Activated T-cell treated with anti-CD3 and anti-CD28 coated beads, Interleukin-2, amount 50 U/mL, for 24 hours (primary cell): ENCODE data around the gene PSTPIP1.

Experiments
- DNase-seq: peaks from one replicate; pipeline ENCODE4 v3.0.0-alpha.2; 2020
- H3K27ac Mint-ChIP-seq: 2 replicates; pipeline ENCODE4 v1.8.0; 2020; ENCODE audit warnings: mild to moderate bottlenecking, mixed read lengths
- H3K27me3 Mint-ChIP-seq: 2 replicates; pipeline ENCODE4 v1.8.0; 2020; ENCODE audit warnings: mixed read lengths
- H3K36me3 Mint-ChIP-seq: 2 replicates; pipeline ENCODE4 v1.8.0; 2020; ENCODE audit warnings: low read depth, mixed read lengths
- H3K4me1 Mint-ChIP-seq: 2 replicates; pipeline ENCODE4 v1.8.0; 2020; ENCODE audit warnings: low read depth, mixed read lengths
- H3K4me3 Mint-ChIP-seq: 2 replicates; pipeline ENCODE4 v1.8.0; 2020; ENCODE audit warnings: mild to moderate bottlenecking, moderate library complexity, mixed read lengths
- H3K9me3 Mint-ChIP-seq: 2 replicates; pipeline ENCODE4 v1.8.0; 2020; ENCODE audit warnings: mixed read lengths

The PSTPIP1 gene

GRCh38 chr15:77032052-77032646, 37.2 kb downstream of the PSTPIP1 start:
- peak; percentile 30 for DNase-seq
- Mint-ChIP-seq H3K9me3 (no peaks in the 10 kb centered on the region), H3K4me1 (peaks cover 4% of the 10 kb centered on the region), H3K27me3 (no peaks in the 10 kb centered on the region), H3K36me3 (peaks cover 89% of the 10 kb centered on the region), H3K27ac (peak overlapping the region; percentile 69), H3K4me3 (no peak overlapping the region)

GRCh38 chr15:77032647-77033416, 37.9 kb downstream of the PSTPIP1 start:
- Mint-ChIP-seq H3K36me3 (peaks cover 89% of the 10 kb centered on the region), H3K4me3 (no peak overlapping the region), H3K4me1 (peaks cover 2% of the 10 kb centered on the region), H3K27me3 (no peaks in the 10 kb centered on the region), H3K9me3 (no peaks in the 10 kb centered on the region), H3K27ac (peak overlapping the region; percentile 86)
- DNase-seq: no peak

- Mint-ChIP-seq H3K4me3 (no peak overlapping the region), H3K9me3 (peaks cover 1% of the 10 kb centered on the region), H3K4me1 (peaks cover 3% of the 10 kb centered on the region), H3K27me3 (no peaks in the 10 kb centered on the region), H3K36me3 (peaks cover 88% of the 10 kb centered on the region), H3K27ac (peak overlapping the region; percentile 86)
- DNase-seq: peak; percentile 29
Measured at GRCh38 chr15:77033417-77033728, 38.4 kb downstream of the PSTPIP1 start.

- no peak overlapping the region for H3K4me3 Mint-ChIP-seq
- DNase-seq: peak; percentile 30
- peak overlapping the region; percentile 86 for H3K27ac Mint-ChIP-seq
- no peaks in the 10 kb centered on the region for H3K27me3 Mint-ChIP-seq
- H3K36me3 Mint-ChIP-seq: peaks cover 88% of the 10 kb centered on the region
- peaks cover 7% of the 10 kb centered on the region for H3K4me1 Mint-ChIP-seq
- peaks cover 4% of the 10 kb centered on the region for H3K9me3 Mint-ChIP-seq
Measured at GRCh38 chr15:77033729-77034671, 39.1 kb downstream of the PSTPIP1 start.

GRCh38 chr15:77034695-77035489, 40.0 kb downstream of the PSTPIP1 start:
- Mint-ChIP-seq H3K4me3 (no peak overlapping the region), H3K27me3 (no peaks in the 10 kb centered on the region), H3K4me1 (peaks cover 6% of the 10 kb centered on the region), H3K9me3 (peaks cover 4% of the 10 kb centered on the region), H3K27ac (peak overlapping the region; percentile 77), H3K36me3 (peaks cover 88% of the 10 kb centered on the region)
- DNase-seq: peak; percentile 72

- H3K27me3 Mint-ChIP-seq: no peaks in the 10 kb centered on the region
- peaks cover 88% of the 10 kb centered on the region for H3K36me3 Mint-ChIP-seq
- no peak overlapping the region for H3K4me3 Mint-ChIP-seq
- H3K9me3 Mint-ChIP-seq: peaks cover 5% of the 10 kb centered on the region
- peaks cover 6% of the 10 kb centered on the region for H3K4me1 Mint-ChIP-seq
- peak overlapping the region; percentile 77 for H3K27ac Mint-ChIP-seq
- no peak for DNase-seq
Measured at GRCh38 chr15:77035584-77035983, 40.7 kb downstream of the PSTPIP1 start.

- H3K9me3 Mint-ChIP-seq: peaks cover 8% of the 10 kb centered on the region
- H3K27ac Mint-ChIP-seq: peak overlapping the region; percentile 85
- no peak for DNase-seq
- no peak overlapping the region for H3K4me3 Mint-ChIP-seq
- H3K36me3 Mint-ChIP-seq: peaks cover 92% of the 10 kb centered on the region
- H3K27me3 Mint-ChIP-seq: no peaks in the 10 kb centered on the region
- H3K4me1 Mint-ChIP-seq: peaks cover 10% of the 10 kb centered on the region
Measured at GRCh38 chr15:77035999-77036471, 41.1 kb downstream of the PSTPIP1 start.

GRCh38 chr15:77036537-77037387, 41.8 kb downstream of the PSTPIP1 start:
- Mint-ChIP-seq H3K27ac (peak overlapping the region; percentile 85), H3K4me1 (peaks cover 11% of the 10 kb centered on the region), H3K9me3 (peaks cover 8% of the 10 kb centered on the region), H3K27me3 (no peaks in the 10 kb centered on the region), H3K4me3 (no peak overlapping the region), H3K36me3 (peaks cover 90% of the 10 kb centered on the region)
- peak; percentile 28 for DNase-seq

- H3K36me3 Mint-ChIP-seq: peaks cover 88% of the 10 kb centered on the region
Measured at GRCh38 chr15:77037388-77038209, 42.7 kb downstream of the PSTPIP1 start.

GRCh38 chr15:77038312-77039216, 43.6 kb downstream of the PSTPIP1 start:
- Mint-ChIP-seq H3K4me3 (no peak overlapping the region), H3K4me1 (peaks cover 11% of the 10 kb centered on the region), H3K27ac (peak overlapping the region; percentile 83), H3K9me3 (peaks cover 8% of the 10 kb centered on the region), H3K27me3 (no peaks in the 10 kb centered on the region), H3K36me3 (peaks cover 88% of the 10 kb centered on the region)
- peak; percentile 34 for DNase-seq

More at GRCh38 chr15:77037388-77038209, 42.7 kb downstream of the PSTPIP1 start:
- peak; percentile 32 for DNase-seq
- Mint-ChIP-seq H3K9me3 (peaks cover 8% of the 10 kb centered on the region), H3K27ac (peak overlapping the region; percentile 85), H3K4me3 (no peak overlapping the region), H3K27me3 (no peaks in the 10 kb centered on the region), H3K4me1 (peaks cover 11% of the 10 kb centered on the region)

GRCh38 chr15:77039217-77039533, 44.2 kb downstream of the PSTPIP1 start:
- Mint-ChIP-seq H3K4me1 (peaks cover 11% of the 10 kb centered on the region), H3K4me3 (no peak overlapping the region), H3K27me3 (no peaks in the 10 kb centered on the region), H3K36me3 (peaks cover 87% of the 10 kb centered on the region), H3K9me3 (peaks cover 8% of the 10 kb centered on the region), H3K27ac (peak overlapping the region; percentile 83)
- no peak for DNase-seq

- Mint-ChIP-seq H3K27me3 (no peaks in the 10 kb centered on the region), H3K4me1 (peaks cover 11% of the 10 kb centered on the region), H3K27ac (peak overlapping the region; percentile 71), H3K36me3 (peaks cover 87% of the 10 kb centered on the region), H3K9me3 (peaks cover 8% of the 10 kb centered on the region), H3K4me3 (no peak overlapping the region)
- peak; percentile 32 for DNase-seq
Measured at GRCh38 chr15:77039848-77040247, 44.9 kb downstream of the PSTPIP1 start.
